Measurements from ENCODE around the gene TMEM39B.
"Not testable (repeated sequence)": the region's sequence is repeated elsewhere in the genome, so short reads cannot be mapped to it uniquely, and the experiment has no call there.

TMEM39B gene

DNA sequence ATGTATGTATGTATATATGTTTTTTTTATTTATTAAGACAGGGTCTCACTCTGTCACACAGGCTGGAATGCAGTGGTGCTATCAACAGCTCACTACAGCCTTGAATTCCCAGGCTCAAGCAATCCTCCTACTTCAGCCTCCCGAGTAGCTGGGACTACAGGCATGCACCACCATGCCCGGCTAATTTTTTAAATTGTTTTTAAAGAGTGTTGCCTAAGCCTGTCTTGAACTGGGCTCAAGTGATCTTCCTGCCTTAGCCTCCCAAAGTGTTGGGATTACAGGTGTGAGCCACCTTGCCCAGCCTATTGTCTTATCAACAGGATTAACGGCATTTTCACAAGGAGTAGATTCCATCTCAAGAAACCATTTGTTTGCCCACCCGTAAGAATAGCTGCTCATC lies 40.7 kb downstream of the TMEM39B start:
- DNase-seq (ENCODE audit: low read depth), result not testable (repeated sequence)

DNA sequence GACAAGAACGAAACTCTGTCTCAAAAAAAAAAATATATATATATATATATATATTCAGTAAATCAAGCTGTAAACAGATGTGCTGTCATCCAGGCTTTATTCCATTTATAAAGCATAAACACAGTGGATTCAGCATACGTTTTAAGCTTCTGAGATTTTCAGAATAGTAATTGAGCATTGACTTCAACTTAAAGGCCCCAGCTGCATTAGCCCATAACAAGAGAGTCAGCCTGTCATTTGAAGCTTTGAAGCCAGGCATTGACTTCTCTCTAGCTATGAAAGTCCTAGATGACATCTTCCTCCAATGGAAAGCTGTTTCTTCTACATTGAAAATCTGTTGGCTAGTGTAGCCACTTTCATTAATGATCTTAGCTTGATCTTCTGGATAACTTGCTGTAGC lies 41.7 kb downstream of the TMEM39B start:
- no peak for DNase-seq (ENCODE audit: low read depth)

DNA sequence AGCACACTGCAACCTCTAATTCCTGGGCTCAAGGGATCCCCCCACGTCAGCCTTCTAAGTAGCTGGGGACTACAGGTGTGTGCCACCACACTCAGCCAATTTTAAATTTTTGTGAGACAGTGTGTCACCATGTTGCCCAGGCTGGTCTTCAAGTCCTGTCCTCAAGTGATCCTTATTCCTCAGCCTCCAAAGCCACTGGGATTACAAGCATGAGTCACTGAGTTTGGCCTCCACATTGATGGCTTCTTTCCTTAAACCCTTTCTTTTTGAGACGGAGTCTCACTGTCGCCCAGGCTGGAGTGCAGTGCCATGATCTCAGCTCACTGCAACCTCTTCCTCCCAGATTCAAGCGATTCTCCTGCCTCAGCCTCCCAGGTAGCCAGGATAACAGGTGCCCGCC lies 42.8 kb downstream of the TMEM39B start:
- DNase-seq (ENCODE audit: low read depth), result no peak

DNA sequence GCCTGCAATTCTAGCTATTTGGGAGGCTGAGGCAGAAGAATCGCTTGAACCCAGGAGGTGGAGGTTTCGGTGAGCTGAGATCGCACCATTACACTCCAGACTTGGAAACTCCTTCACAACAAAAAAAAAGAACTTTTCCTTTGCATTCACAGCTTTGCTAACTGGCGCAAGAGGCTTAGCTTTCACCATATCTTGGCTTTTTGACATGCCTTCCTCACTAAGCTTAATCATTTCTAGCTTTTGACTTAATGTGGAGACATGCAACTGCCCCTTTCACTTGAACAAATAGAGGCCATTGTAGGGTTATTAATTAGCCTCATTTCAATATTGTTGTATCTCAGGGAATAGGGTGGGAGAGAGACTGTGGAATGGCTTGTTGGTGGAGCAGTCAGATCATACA lies 43.8 kb downstream of the TMEM39B start:
- DNase-seq (ENCODE audit: low read depth), result no peak

DNA sequence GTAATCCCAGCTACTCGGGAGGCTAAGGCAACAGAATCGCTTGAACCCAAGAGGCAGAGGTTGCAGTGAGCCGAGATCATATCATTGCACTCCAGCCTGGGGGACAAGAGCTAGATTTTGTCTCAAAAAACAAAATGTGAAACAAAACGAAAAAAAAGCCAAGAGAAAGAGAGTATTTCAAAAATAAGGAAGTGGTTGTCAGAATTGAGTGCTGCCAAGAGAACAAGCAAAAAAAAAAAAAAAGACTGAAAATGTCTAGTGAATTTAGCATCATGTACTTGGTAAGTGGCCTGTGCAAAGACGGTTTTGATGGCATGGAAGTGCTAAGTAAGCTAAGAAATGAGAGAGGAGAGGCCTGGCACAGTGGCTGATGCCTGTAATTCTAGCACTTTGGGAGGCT lies 49.4 kb downstream of the TMEM39B start:
- DNase-seq (ENCODE audit: low read depth), result no peak

DNA sequence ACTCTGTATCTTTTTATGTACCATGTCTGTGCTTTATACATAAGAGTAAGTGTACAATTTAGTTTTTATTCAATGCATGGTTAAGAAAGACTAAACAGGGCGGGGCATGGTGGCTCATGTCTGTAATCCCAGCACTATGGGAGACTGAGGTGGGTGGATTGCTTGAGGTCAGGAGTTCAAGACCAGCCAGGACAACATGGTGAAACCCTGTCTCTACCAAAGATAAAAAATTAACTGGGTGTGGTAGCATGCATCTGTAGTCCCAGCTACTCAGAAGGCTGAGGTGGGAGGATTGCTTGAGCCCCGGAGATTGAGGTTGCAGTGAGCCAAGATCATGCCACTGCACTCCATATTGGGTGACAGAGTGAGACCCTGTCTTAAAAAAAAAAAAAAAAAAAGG lies 50.6 kb downstream of the TMEM39B start:
- not testable (repeated sequence) for DNase-seq (ENCODE audit: low read depth)

DNA sequence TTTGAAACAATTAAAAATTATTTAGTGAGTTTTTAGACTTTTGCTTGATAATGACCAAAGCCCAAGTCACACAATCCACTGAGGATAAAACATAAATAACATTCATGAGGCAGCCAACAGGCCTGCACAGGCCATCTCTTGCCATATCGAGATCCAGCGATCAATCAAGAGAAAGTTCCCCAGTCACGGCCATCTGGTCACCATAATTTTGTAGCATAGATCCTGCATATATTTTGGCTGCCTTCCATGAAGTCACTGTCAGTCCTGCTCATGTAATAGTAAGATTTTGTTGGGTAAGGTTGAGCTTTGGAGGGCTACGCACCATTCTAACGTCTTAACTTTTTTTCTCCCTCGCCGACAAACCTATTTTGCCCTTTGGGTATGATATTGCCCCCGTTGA lies 52.6 kb downstream of the TMEM39B start:
- no peak for DNase-seq (ENCODE audit: low read depth)

DNA sequence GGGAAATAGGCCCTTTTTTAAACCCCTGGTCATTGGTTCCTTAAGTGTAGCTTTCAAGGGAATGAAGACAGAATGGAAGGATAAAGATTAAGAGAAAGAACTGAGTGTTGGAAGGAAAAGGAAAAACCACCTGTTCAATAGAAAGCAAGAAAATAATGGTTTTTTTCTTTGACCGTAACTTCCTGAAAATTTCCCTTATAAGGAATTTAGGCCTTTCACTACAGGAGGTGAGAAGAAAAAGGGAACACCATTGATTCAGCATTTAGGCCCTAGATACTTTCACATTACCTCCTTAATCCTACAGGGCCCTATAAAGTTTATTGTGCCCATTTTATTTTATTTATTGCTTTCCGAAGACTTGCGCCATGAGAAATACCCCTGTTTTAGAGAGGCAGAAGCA lies 54.0 kb downstream of the TMEM39B start:
- DNase-seq (ENCODE audit: low read depth), result no peak

DNA sequence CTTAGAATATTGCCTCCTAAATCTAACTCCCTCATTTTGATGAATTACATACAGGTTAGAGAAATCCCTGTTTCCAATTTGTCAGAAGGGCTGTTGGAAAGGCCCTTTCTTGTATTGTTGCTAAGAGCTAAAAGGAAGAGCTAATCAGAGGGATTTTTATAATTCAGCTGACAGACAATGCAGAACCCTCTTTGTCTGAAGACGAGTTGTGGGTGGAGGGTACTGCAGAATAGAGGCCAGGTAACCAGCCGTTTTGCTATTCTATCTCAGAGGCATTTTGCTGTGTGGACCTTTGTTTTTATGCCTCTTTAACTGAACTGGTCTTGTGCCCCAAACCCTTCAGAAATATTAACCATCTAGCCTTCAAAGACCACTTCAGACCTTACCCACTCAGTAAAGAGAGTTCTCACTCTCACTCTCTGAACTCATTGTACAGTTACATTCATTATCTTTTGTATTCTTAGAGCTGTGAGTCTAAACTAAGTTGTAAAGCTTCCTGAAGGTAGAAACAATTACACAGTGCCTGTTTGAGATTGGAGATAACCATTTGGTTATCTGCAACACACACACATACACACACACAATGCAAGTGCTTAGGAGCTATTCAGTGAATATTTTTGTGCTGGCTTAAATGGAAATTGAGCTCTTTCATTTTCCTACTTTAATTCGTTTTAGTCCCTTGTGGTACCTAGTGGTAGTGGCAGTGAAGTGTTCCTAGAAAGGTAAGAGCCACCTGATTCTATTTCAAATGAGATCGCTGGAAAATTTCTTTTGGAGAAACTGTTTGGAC lies 54.9 kb downstream of the TMEM39B start:
- no peak for DNase-seq (ENCODE audit: low read depth)

DNA sequence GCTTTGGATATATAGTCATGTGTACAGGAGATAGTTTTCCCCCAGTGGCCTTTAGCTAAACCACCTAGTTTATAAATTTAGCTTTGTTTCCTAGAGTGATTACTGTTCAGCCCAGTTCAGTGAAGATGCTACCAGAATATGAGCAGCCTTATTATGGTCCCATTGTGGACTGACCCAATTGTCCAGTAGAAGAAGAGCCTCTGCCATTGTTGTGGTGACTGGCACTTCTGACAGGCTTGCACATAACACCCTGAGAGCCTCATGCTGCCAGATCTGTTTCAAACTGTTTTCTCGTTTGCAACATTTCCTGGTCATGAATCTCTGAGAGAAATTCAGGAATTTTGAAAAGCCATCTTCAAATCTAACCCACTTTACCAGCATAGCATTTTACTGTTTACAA lies 55.7 kb downstream of the TMEM39B start:
- no peak for DNase-seq (ENCODE audit: low read depth)

DNA sequence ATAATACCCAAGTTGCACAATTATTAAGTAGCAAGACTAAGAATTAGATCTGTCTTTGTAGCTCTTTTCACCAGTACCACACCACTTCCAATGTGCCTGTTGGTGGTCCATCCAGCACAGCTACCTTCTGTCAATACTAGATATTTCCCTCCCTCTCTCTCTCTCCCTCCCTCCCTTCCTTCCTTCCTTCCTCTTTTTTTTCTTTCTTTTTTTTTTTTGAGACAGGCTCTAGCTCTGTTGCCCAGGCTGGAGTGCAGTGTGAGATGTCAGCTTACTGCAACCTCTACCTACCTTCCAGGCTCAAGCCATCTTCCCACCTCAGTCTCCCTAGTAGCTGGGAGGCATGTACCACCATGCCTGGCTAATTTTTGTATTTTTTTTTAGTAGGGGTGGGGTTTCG lies 56.2 kb downstream of the TMEM39B start:
- no peak for DNase-seq (ENCODE audit: low read depth)

DNA sequence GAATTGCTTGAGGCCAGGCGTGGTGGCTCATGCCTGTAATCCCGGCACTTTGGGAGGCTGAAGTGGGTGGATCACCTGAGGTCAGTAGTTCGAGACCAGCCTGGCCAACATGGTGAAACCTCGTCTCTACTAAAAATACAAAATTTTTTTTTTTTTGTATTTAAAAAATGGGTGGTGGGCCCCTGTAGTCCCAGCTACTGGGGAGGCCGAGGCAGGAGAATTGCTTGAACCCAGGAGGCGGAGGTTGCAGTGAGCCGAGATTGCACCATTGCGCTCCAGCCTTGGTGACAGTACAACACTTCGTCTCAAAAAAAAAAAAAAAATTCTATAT lies 61.2 kb downstream of the TMEM39B start:
- not testable (repeated sequence) for DNase-seq (ENCODE audit: low read depth)

DNA sequence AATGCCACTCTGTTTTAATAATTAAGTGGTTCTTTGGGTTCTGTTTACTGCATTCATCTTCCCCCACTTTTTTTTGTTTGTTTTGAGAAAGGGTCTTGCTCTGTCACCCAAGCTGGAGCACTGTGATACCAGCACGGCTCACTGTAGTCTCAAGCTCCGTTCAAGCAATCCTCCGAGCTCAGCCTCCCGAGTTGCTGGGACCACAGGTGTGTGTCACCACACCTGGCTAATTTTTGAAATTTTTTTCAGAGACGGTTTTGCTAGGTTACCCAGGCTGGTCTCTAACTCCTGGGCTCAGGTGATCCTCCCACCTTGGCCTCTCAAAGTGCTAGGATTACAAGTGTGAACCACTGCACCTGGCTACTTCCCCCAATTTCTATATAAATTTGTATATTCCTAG lies 64.4 kb downstream of the TMEM39B start:
- no peak for DNase-seq (ENCODE audit: low read depth)

DNA sequence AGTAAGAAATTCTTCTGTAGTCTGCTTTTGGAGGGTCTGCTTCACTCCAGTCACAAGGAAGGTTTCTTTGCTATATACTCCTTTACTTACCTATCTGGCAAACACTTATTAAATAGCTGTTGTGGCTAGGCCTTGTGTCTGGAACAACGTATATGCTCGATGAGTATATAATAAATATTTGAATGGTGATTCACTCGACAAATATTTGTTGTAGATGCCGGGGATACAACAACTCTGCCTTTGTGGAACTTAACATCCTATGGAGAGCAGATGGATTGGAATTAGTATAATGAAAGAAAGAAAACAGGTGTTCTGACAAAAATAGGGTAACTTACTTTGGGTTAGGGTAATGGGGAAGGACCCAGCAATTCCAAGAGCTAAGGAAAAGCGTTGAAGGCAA lies 66.2 kb downstream of the TMEM39B start:
- no peak for DNase-seq (ENCODE audit: low read depth)

DNA sequence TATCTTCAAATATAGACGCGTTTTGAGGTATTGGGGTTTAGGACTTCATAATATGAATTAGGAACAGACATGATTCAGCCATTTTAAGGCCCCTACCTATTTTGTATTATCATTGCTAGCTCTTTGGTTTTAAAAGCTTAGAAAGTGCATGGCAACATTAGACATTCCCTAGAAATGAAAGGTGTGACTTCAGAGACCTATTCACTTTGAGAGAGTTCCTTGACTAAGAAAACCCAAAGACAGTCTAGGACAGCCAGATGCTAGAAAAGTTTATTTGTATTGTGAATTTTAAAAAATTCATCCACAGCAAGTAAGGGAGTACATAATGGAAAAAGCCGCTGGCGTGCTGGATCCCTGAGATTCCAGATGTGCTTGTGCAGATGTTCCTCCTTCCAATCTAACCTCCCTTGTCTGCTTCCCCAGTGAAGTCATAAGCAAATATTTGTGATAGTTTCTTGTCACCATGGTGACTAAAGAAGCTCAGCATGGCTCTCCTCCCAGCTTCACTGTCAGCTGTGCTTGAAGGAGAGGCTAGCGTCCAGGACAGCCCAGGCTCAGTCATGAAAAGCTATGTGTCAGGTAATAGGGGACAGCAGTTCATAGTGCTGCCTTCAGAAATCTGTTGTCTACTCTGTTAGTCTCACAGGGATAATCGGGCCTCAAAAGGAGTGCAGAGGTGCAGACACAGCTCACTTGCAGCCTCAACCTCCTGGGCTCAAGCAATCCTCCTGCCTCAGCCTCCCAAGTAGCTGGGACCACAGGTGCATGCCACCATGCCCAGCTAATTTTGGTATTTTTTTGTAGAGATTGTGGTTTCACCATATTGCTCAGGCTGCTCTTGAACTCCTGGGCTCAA lies 69.9 kb downstream of the TMEM39B start:
- peak; percentile 91 for DNase-seq (ENCODE audit: low read depth)

DNA sequence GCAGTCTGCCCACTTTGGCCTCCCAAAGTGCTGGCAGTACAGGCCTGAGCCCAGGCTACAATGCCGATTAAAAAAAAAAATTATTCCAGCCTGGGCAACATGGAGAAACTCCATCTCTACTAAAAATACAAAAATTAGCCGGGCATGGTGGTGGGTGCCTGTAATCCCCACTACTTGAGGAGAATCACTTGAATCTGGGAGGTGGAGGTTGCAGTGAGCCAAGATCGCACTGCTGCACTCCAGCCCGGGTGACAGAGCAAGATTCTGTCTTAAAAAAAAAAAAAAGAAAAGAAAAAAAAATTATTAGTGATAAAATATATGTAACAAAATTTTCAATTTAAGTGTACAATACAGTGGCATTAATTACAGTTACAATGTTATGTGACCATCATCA lies 70.6 kb downstream of the TMEM39B start:
- DNase-seq (ENCODE audit: low read depth), result not testable (repeated sequence)

DNA sequence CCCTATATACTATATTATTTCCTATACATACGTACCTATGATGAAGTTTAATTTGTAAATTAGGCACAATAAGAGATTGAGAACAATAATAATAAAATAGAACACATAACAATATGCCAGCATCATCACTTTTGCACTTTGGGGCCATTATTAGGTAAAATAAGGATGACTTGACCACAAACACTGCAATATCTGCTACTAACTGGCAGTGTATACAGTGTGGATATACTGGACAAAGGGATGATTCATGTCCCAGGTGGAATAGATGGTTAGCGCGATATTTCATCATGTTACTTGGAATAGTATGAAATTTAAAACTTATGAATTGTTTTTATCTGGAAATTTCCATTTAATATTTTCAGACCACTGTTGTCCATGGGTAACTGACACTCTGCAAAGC lies 71.3 kb downstream of the TMEM39B start:
- DNase-seq (ENCODE audit: low read depth), result no peak

DNA sequence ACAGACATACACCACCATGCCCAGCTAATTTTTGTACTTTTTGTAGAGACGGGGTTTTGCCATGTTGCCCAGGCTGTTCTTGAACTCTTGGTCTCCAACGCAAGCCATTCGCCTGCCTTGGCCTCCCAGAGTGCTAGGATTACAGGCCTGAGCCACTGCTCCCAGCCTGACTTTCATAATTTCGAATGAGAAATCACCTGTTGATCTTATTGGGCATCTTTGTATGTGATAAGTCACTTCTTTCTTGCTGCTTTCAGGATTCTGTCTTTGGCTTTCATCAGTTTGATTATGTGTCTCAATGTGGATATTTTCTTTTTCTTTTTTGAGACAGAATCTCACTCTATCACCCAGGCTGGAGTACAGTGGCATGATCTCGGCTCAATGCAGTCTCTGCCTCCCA lies 75.1 kb downstream of the TMEM39B start:
- not testable (repeated sequence) for DNase-seq (ENCODE audit: low read depth)

DNA sequence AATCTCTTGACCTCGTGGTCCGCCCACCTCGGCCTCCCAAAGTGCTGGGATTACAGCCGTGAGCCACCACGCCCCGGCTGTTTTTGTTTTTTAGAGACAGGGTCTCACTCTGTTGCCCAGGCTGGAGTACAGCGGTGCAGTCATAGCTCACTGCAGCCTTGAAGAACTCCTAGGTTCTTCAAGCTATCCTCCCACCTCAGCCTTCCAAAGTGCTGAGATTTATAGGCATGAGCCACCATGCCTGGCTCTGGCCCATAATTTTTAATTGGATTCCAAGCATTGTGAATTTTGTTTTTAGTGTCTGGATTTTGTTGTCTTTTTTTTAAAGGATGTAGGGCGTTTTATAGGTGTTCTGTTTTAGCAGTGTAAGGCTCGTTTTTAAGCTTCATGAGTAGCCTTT lies 78.1 kb downstream of the TMEM39B start:
- DNase-seq (ENCODE audit: low read depth), result no peak

DNA sequence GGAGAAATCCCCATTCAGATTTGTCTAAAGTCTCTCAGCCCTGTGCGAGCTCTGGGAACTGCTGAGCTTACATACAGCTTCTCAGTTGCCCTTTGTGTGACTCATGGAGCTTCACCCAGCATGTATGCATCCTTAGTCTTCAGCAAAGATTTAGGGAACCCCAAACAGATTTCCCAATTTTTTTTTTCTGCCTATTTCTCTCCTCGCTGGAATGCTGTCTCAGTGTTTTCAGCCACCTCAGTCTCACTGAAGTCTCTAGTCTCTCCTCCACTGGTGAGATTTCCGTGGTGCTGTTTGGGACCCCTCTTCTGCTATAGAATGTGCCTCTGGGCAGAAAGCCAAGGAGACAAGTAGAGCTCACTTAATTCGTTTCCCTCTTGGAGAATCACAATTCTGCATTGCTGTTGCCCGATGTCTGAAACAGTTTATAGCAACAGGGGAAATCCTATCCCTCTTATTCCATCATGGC lies 78.6 kb downstream of the TMEM39B start:
- DNase-seq (ENCODE audit: low read depth), result peak; percentile 29
